Panc1 (cell line): ENCODE measurements around the gene SGPP2. TPM values are rescaled to one million over a fixed set of nuclear protein-coding genes. Genes with fewer than 3 reads are reported as not detected.

ENCODE experiments used
- ATAC-seq: fragments of 200-7000 bp; cut with Tn5 transposase; 2 replicates; pipeline ENCODE4 v1.9.1; 2020; ENCODE audit warnings: mild to moderate bottlenecking, moderate library complexity
- BruUV-seq: library from RNA; stranded (reverse); fragments of 400-500 nt; replicated peaks from 2 replicates; lab custom pipeline; 2021; lab: Mats Ljungman, UMichigan
- CTCF ChIA-PET: fragments of 300-600 bp; sonication (Branson Sonifier 250); formaldehyde crosslinking; loops from one replicate; lab custom pipeline; 2022; ENCODE audit warnings: antibody characterized with exemption; lab: Charles Lee
- POLR2A ChIA-PET: fragments of 300-600 bp; sonication (Branson Sonifier 250); formaldehyde crosslinking; loops from one replicate; lab custom pipeline; 2022; ENCODE audit warnings: antibody characterized with exemption; lab: Charles Lee
- DNase-seq: peaks from one replicate; pipeline ENCODE4 v3.0.0-alpha.2; 2010; ENCODE audit warnings: low read depth, low spot score
- H3K27ac ChIP-seq: 2 replicates; pipeline ENCODE4 v1.5.1; 2011; ENCODE audit warnings: mild to moderate bottlenecking, low read length, inconsistent platforms
- H3K27me3 ChIP-seq: fragments of 200-500 bp; sonication (Bioruptor generic); 2 replicates; pipeline ENCODE4 v1.6.0; 2014; ENCODE audit warnings: low read length, inconsistent platforms; ENCODE audit not compliant: control insufficient read depth, insufficient read depth
- H3K36me3 ChIP-seq: fragments of 200-500 bp; sonication (Bioruptor generic); 2 replicates; pipeline ENCODE4 v1.5.1; 2014; ENCODE audit warnings: inconsistent platforms, mild to moderate bottlenecking, low read length, moderate library complexity; ENCODE audit not compliant: control insufficient read depth, insufficient read depth
- H3K4me1 ChIP-seq: 2 replicates; pipeline ENCODE4 v1.5.1; 2011; ENCODE audit warnings: inconsistent platforms, mild to moderate bottlenecking, low read length, moderate library complexity; ENCODE audit not compliant: control insufficient read depth, insufficient read depth
- H3K4me3 ChIP-seq, 2 experiments: 2 replicates each; pipeline ENCODE4 v1.5.1; 2011 to 2012; ENCODE audit warnings: low read depth in 2 of 2, low read length in 2 of 2, mild to moderate bottlenecking in 2 of 2, inconsistent platforms in 1 of 2, moderate library complexity in 1 of 2
- H3K9me3 ChIP-seq: fragments of 200-500 bp; sonication (Bioruptor generic); 2 replicates; pipeline ENCODE4 v1.5.1; 2014; ENCODE audit warnings: low read depth, mild to moderate bottlenecking, inconsistent platforms, low read length, moderate library complexity; ENCODE audit not compliant: control insufficient read depth, insufficient read depth
- POLR2AphosphoS5 ChIP-seq: IDR thresholded peaks from 2 replicates; pipeline ENCODE4 v1.6.1; 2012; ENCODE audit warnings: mild to moderate bottlenecking, low read depth, low read length, moderate library complexity
- SIN3A ChIP-seq: IDR thresholded peaks from 2 replicates; pipeline ENCODE4 v1.6.1; 2012; ENCODE audit warnings: low read depth, mild to moderate bottlenecking, low read length, moderate library complexity, borderline replicate concordance; ENCODE audit not compliant: insufficient read depth
- TCF7L2 ChIP-seq: IDR thresholded peaks from 2 replicates; pipeline ENCODE4 v1.6.1; 2011; ENCODE audit warnings: mild to moderate bottlenecking, low read depth, low read length, inconsistent platforms
- in situ Hi-C: cut with HindIII; loops from 2 replicates; pipeline ENCODE4 v1.10.0; 2016; ENCODE audit warnings: low sequenced_read_pairs, low pct_unique_long_range_greater_than_20kb
- intact Hi-C: fragments of 100-400 bp; cut with micrococcal nuclease; formaldehyde crosslinking; loops from one replicate; pipeline ENCODE4 v1.10.0; 2022; ENCODE audit not compliant: unreplicated experiment
- total RNA-seq: library from RNA; stranded (reverse); gene quantifications from one replicate; pipeline ENCODE4 v1.2.1, GENCODE V29; 2021; ENCODE audit not compliant: unreplicated experiment
- TF ChIP-seq, protein P1 (sequence below), 2 experiments: IDR thresholded peaks; 2 replicates each; pipeline ENCODE4 v1.6.1; 2011 to 2012; ENCODE audit warnings: low read depth in 2 of 2, control low read depth in 1 of 2, low read length in 1 of 2, mild to moderate bottlenecking in 1 of 2, moderate library complexity in 1 of 2; ENCODE audit not compliant: insufficient read depth in 1 of 2
- TF ChIP-seq, protein P2 (sequence below): fragments of 450-650 bp; IDR thresholded peaks from 2 replicates; pipeline ENCODE4 v1.5.1; 2017; ENCODE audit warnings: mild to moderate bottlenecking

The SGPP2 gene
- total RNA-seq, 1 experiment from 2014 or later = 0.05 TPM

DNA sequence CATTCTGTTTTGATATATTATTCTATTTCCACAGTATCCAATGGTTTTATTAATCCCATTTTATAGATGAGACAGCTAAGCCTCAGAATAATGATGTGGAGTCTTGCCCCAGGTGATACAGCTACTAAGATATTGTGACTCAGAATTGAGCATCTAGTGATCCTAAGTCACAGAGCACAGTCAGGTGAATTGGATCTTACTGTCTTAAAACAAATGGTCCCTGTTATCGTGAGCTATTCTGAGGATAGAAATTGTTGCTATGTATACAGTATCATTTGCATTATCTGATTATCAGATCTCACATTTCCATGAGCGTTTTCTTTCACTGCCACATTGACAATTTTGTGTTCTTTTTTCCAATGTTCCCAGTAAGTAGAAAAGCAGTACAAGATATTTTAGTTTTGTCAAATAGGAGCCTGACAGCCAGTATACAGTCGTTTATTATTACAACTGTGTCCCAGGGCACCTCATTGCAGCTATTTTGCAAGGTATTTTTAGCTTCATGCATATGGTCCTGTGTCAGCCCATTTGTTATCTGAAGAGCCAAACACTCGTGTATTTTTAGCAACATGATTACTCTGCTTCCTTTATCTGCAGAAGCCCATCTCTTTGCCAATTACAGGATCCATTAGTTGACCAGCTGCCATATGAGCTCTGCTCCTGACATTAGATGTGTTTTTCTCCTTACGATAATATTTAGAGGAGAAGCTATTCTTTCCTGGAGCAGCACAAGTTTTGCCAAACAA lies 25.1 kb upstream of the SGPP2 start:
- TF ChIP-seq, protein P1, sequence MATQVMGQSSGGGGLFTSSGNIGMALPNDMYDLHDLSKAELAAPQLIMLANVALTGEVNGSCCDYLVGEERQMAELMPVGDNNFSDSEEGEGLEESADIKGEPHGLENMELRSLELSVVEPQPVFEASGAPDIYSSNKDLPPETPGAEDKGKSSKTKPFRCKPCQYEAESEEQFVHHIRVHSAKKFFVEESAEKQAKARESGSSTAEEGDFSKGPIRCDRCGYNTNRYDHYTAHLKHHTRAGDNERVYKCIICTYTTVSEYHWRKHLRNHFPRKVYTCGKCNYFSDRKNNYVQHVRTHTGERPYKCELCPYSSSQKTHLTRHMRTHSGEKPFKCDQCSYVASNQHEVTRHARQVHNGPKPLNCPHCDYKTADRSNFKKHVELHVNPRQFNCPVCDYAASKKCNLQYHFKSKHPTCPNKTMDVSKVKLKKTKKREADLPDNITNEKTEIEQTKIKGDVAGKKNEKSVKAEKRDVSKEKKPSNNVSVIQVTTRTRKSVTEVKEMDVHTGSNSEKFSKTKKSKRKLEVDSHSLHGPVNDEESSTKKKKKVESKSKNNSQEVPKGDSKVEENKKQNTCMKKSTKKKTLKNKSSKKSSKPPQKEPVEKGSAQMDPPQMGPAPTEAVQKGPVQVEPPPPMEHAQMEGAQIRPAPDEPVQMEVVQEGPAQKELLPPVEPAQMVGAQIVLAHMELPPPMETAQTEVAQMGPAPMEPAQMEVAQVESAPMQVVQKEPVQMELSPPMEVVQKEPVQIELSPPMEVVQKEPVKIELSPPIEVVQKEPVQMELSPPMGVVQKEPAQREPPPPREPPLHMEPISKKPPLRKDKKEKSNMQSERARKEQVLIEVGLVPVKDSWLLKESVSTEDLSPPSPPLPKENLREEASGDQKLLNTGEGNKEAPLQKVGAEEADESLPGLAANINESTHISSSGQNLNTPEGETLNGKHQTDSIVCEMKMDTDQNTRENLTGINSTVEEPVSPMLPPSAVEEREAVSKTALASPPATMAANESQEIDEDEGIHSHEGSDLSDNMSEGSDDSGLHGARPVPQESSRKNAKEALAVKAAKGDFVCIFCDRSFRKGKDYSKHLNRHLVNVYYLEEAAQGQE (IDR thresholded peaks at IDR 0.05; ENCODE audit: insufficient read depth in 1 of 2, low read depth in 2 of 2, low read length in 1 of 2) = no peak
- TF ChIP-seq TCF7L2 (no peak), SIN3A (no peak), POLR2AphosphoS5 (no peak)
- TF ChIP-seq, protein P2, sequence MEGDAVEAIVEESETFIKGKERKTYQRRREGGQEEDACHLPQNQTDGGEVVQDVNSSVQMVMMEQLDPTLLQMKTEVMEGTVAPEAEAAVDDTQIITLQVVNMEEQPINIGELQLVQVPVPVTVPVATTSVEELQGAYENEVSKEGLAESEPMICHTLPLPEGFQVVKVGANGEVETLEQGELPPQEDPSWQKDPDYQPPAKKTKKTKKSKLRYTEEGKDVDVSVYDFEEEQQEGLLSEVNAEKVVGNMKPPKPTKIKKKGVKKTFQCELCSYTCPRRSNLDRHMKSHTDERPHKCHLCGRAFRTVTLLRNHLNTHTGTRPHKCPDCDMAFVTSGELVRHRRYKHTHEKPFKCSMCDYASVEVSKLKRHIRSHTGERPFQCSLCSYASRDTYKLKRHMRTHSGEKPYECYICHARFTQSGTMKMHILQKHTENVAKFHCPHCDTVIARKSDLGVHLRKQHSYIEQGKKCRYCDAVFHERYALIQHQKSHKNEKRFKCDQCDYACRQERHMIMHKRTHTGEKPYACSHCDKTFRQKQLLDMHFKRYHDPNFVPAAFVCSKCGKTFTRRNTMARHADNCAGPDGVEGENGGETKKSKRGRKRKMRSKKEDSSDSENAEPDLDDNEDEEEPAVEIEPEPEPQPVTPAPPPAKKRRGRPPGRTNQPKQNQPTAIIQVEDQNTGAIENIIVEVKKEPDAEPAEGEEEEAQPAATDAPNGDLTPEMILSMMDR = no peak
- CTCF ChIA-PET = no interaction called here
- Histone ChIP-seq H3K4me3 (no peak overlapping the region), H3K27me3 (no peaks in the 10 kb centered on the region), H3K27ac (no peak overlapping the region), H3K4me1 (no peaks in the 10 kb centered on the region), H3K9me3 (no peaks in the 10 kb centered on the region), H3K36me3 (no peaks in the 10 kb centered on the region)
- intact Hi-C loops (no loop called here), in situ Hi-C loops (no loop called here)
- BruUV-seq = no TSS peak
- POLR2A ChIA-PET = no interaction called here
- no peak for ATAC-seq
- DNase-seq = no peak

DNA sequence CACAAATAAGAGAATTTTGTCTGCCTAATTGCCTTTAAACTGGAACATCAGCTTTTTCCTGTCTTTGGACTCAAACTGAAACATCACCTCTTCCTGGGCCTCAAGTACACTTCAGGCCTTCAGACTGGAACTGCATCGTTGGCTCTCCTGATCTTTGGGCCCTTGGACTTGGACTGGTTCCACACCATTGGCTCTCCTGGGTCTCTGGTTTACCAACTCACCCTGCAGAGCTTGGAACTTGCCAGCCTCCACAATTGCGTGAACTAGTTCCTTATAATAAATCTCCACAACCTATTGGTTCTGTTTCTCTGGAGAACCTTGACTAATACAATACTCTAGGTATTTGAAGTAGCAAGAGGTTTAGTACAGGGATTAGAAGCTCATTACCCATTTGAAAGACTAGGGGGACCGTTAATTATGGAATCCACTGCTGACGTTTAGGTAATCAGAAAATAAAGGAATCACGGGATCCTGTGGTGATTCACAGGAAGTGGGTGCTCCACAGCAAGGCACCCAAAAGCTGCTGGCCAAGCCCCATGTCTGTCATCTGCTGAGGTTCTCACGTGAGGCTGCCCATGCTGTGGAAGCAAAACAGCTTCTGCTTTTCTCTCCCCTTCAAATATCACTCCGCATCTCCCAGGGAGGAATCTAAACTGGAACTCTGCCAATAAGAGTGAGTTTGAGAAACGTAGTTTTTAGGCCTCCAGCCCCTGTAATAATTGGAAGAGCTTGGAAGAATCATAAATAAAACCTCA lies 20.0 kb upstream of the SGPP2 start:
- in situ Hi-C loops (no loop called here), intact Hi-C loops (no loop called here)
- ChIA-PET POLR2A (no interaction called here), CTCF (no interaction called here)
- TF ChIP-seq POLR2AphosphoS5 = no peak
- TF ChIP-seq TCF7L2 = no peak
- TF ChIP-seq, protein P1 (IDR thresholded peaks at IDR 0.05; ENCODE audit: insufficient read depth in 1 of 2, low read depth in 2 of 2, low read length in 1 of 2) = no peak
- no peak for TF ChIP-seq SIN3A
- TF ChIP-seq, protein P2 = no peak
- H3K27ac ChIP-seq = no peak overlapping the region
- no peaks in the 10 kb centered on the region for H3K27me3 ChIP-seq
- H3K4me1 ChIP-seq = no peaks in the 10 kb centered on the region
- DNase-seq (no peak), ATAC-seq (no peak)
- no peaks in the 10 kb centered on the region for H3K9me3 ChIP-seq
- no TSS peak for BruUV-seq
- H3K36me3 ChIP-seq = no peaks in the 10 kb centered on the region
- no peak overlapping the region for H3K4me3 ChIP-seq
